Activated T-cell treated with anti-CD3 and anti-CD28 coated beads, Interleukin-2, amount 50 U/mL, for 1 hour (primary cell): ENCODE measurements around the gene DCP1A.

ENCODE experiments used
- DNase-seq: peaks from one replicate; pipeline ENCODE4 v3.0.0-alpha.2; 2020

Gene DCP1A

GRCh38 chr3:53242642-53243041 is 104.7 kb downstream of the DCP1A start:
- no peak for DNase-seq

GRCh38 chr3:53242155-53242554 is 105.2 kb downstream of the DCP1A start:
- DNase-seq = no peak

DNA sequence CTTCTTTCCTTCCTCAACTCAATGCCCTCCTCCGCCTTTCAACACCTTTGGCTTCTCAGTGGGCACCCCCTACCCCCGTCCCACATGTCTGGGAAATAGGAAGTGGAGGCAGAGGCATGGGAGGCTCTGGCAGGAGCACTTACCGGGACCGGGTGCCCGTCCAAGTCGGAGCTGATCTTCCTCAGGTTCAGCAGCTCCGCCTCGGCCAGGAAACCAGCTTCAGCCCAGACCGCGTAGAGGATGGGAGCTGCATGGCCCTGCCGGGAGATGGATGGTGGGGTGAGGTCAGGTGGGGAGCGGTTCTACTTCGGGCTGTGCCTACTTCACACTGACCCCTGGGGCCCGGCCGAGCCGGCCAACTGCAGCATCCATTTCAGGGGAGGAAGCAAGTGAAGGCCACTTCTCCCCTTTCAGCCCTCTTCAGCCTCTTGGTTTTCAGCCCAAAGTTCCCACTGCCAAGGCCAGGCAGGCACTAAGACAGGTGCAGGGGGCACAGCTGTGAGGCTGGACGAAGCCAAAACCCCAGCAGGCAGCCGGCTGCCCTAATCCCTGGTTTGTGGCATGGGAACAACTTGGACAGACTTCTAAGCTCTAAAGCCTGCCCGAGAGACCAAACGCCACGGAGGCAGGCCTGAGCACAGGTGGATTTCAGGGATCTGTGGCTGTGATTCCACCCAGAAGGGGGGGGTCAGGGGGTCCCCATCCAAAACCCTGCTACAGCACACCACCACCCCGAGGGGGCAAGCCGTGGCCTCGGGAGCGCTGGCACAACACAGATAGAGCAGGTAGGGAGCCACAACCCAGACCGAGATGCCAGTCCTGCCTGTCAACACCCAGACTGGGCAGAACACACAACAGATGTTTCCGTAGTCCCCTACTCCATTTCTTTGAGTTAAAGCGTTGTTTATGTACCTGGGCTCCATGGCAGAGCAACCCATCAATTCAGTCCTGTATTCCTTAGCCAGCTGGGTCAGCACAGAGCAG is 106.1 kb downstream of the DCP1A start:
- no peak for DNase-seq

DNA sequence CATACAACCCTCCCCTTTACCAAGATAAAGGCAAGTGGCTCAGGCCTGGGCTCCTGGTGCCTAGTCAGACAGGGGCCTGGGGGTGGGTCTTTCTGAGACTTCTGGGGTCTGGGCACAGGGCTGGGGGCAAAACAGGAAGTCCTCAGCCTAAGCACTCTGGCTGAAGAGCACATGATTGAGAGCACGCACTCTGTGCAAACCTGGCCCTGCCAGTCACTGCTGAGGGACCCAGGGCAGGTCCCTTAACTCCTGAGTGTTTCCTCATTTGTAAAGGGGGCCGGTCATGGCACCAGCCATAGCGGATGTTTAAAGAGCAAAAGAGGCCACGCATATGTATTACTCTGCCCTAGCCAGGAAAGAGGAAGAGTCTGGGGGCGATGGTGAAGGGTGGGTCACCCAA is 107.5 kb downstream of the DCP1A start:
- no peak for DNase-seq

DNA sequence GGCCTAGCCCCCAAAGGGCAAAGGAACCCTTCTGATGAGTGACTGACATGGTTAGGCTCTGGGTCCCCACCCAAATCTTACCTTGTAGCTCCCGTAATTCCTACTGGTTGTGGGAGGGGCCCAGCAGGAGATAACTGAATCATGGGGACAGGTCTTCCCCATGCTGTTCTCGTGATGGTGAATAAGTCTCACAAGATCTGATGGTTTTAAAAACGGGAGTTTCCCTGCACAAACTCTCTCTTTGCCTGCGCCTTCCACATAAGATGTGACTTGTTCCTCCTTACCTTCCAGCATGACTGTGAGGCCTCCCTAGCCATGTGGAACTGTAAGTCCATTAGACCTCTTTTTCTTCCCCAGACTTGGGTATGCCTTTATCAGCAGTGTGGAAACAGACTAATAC is 108.5 kb downstream of the DCP1A start:
- no peak for DNase-seq

GRCh38 chr3:53238051-53238850 is 109.1 kb downstream of the DCP1A start:
- no peak for DNase-seq

DNA sequence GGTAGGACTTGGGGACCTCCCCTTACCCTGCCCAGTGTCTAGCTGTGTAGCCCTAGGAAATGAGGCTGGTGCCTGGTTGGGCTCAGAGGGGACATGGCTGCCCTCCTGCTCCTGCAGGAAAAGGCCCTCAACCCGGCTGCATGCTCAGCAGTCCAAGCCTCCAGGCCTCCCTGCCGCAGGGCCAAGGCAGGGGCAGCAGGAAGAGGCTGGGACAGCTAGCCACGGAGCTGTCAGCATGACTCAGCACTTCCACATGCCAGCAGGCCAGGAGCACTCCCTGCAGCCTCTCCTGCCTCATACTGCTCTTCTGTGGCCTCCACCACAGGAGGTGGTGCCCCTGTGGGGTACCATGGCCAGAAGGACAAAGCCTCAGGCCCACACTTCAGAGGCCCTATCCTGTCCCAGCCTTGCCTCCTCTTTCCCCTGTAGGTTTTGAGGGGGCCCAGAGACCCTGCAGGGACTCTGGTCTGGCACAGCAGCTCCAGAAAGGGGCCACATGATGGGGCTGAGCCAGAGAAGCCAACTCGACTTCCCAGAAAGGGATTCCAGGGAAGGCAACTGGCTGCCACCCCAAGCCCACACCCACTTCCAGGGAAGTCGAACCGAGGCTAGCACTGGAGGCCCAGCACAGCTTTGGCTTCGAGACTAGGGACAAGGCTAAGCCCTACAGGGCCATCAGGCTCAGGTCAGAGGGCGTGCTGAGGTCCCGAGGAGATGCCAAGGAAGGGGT is 111.1 kb downstream of the DCP1A start:
- DNase-seq = no peak

DNA sequence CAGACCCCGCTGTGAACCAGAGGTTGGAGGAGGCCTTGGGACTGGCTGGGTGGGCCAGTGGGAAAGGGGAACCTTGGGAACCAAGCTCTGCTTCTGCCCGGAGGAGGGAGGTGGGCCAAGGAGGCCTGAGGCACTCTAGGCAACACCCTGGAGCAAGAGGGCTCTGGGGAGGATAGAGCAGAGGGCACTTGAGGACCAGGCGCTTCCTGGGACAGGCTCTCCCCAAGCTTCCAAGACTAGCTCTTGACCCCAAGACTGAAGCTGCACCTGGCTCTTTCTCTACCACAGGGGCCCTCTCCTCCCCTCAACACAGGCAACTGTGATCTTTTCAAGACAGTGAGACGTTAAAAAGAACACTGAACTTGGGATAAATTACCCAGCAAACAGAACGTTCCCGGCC is 111.8 kb downstream of the DCP1A start:
- no peak for DNase-seq

DNA sequence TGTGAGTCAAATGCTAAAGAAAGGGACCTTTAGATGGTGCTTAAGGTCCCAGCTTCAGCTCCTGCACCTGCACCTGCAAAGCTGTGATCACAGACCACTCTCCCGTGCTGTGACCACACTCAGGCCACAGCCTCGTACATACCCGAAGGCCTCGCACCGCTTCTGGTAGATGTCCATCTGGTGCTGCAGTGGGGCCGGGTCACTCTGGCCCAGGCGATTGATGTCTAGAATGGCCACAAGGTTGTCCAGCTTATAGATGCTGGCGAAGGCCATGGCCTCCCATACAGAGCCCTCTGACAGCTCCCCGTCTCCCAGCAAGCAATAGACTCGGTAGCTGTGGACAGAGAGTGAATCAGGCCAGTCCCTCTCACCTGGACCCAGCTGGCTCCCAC is 112.5 kb downstream of the DCP1A start:
- DNase-seq = no peak

- no peak for DNase-seq
These were observed 113.1 kb downstream of the DCP1A start for GRCh38 chr3:53234130-53234840.
